ENCODE measurements around the gene NBEA. TPM values are rescaled to one million over a fixed set of nuclear protein-coding genes. Genes with fewer than 3 reads are reported as not detected.

Gene NBEA
- total RNA-seq, 1 experiment from 2014 or later, result 0.54 TPM

DNA sequence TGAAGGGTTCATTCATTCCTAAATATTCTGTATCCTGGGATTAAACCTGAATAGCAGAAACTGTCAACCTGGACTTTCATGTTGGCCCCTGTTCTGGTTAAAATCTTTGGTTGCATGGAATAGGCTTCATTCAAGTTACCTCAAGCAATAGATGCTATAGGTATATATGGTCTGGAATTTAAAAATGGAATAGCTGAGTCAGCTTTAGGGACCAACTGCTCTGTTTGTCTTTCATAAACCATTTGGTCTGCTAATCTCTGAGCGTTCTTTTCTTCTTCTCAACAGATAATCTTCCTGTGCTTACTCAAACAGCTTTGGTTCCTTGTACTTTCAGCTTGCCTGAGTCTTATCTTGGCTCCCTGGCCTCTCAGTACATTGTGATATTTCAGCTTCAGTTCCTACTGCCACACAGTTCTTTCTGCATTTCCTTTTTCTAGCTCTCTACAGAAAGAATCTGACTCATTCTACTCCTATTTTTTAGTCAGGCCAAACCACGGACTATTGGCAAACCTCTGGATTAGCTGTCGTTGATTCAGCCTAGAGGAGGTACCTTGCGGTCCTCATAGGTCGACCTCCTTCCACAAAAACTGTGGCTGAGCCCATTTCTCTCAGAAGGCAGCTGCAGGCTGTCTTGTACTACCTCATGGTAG lies 570.3 kb downstream of the NBEA start:
- no peak overlapping the region for H3K4me3 ChIP-seq (ENCODE audit: low read depth, low read length)
- TF ChIP-seq, protein P1, sequence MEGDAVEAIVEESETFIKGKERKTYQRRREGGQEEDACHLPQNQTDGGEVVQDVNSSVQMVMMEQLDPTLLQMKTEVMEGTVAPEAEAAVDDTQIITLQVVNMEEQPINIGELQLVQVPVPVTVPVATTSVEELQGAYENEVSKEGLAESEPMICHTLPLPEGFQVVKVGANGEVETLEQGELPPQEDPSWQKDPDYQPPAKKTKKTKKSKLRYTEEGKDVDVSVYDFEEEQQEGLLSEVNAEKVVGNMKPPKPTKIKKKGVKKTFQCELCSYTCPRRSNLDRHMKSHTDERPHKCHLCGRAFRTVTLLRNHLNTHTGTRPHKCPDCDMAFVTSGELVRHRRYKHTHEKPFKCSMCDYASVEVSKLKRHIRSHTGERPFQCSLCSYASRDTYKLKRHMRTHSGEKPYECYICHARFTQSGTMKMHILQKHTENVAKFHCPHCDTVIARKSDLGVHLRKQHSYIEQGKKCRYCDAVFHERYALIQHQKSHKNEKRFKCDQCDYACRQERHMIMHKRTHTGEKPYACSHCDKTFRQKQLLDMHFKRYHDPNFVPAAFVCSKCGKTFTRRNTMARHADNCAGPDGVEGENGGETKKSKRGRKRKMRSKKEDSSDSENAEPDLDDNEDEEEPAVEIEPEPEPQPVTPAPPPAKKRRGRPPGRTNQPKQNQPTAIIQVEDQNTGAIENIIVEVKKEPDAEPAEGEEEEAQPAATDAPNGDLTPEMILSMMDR (IDR thresholded peaks at IDR 0.05; ENCODE audit: insufficient read depth in 1 of 2, low read depth in 1 of 2, low read length in 1 of 2, severe bottlenecking in 1 of 2, unreplicated experiment in 1 of 2), result no peak
- no TSS peak for BruUV-seq (replicated peaks)
- POLR2A ChIA-PET, result no interaction called here
- no peaks in the 10 kb centered on the region for H3K9me3 Mint-ChIP-seq (ENCODE audit: unreplicated experiment)
- no peaks in the 10 kb centered on the region for H3K9me3 ChIP-seq
- H3K36me3 ChIP-seq (ENCODE audit: control insufficient read depth, insufficient read depth, low read length), result no peaks in the 10 kb centered on the region
- CTCF ChIA-PET, result interaction anchor here (0.7 kb wide), 1 partner anchor 29 kb away, joined by 3 read pairs; no protein-coding TSS in a partner anchor
- peaks cover 6% of the 10 kb centered on the region for H3K4me1 Mint-ChIP-seq (ENCODE audit: low read depth, unreplicated experiment)
- no peak overlapping the region for H3K27ac Mint-ChIP-seq (ENCODE audit: unreplicated experiment)
- H3K4me3 Mint-ChIP-seq (ENCODE audit: unreplicated experiment), result no peak overlapping the region
- DNase-seq, result no peak
- intact Hi-C loops (cut with micrococcal nuclease; ENCODE audit: unreplicated experiment), result no loop called here
- H3K27me3 ChIP-seq (replicated peaks; ENCODE audit: control insufficient read depth, insufficient read depth, low read length), result no peaks in the 10 kb centered on the region
- H3K4me1 ChIP-seq, result no peaks in the 10 kb centered on the region
- H3K27me3 Mint-ChIP-seq (ENCODE audit: insufficient read depth, unreplicated experiment), result peaks cover 9% of the 10 kb centered on the region
- no peaks in the 10 kb centered on the region for H3K36me3 Mint-ChIP-seq (ENCODE audit: insufficient read depth, unreplicated experiment)

DNA sequence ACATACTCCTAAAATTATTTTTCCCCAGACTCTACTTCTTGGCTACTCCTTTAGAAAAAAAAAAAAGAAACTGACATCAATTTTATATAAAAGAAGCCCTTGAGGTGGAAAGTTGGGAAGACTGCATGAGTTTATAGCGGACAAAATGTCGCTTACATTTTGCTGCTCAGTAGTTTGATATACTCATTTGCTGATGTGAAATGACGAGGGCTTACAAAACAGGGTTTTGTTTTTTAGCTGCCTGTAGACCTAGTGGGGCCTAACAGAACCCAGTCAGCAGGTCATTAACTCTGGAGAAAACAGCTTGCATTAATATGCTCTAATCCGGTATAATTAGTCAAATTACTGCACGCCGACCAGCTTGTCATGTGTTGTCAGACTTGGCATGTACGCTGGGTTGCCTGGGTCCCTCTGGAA lies 572.0 kb downstream of the NBEA start:
- no peak overlapping the region for H3K27ac Mint-ChIP-seq (ENCODE audit: unreplicated experiment)
- intact Hi-C loops (cut with micrococcal nuclease; ENCODE audit: unreplicated experiment), result no loop called here
- no peak overlapping the region for H3K4me3 Mint-ChIP-seq (ENCODE audit: unreplicated experiment)
- Histone ChIP-seq H3K4me1 (no peaks in the 10 kb centered on the region), H3K27me3 (replicated peaks; ENCODE audit: control insufficient read depth, insufficient read depth, low read length) (no peaks in the 10 kb centered on the region), H3K4me3 (ENCODE audit: low read depth, low read length) (no peak overlapping the region), H3K9me3 (no peaks in the 10 kb centered on the region), H3K36me3 (ENCODE audit: control insufficient read depth, insufficient read depth, low read length) (no peaks in the 10 kb centered on the region)
- ChIA-PET CTCF (no interaction called here), POLR2A (no interaction called here)
- BruUV-seq (replicated peaks), result no TSS peak
- no peaks in the 10 kb centered on the region for H3K36me3 Mint-ChIP-seq (ENCODE audit: insufficient read depth, unreplicated experiment)
- no peaks in the 10 kb centered on the region for H3K9me3 Mint-ChIP-seq (ENCODE audit: unreplicated experiment)
- TF ChIP-seq, protein P1 (IDR thresholded peaks at IDR 0.05; ENCODE audit: insufficient read depth in 1 of 2, low read depth in 1 of 2, low read length in 1 of 2, severe bottlenecking in 1 of 2, unreplicated experiment in 1 of 2), result no peak
- H3K27me3 Mint-ChIP-seq (ENCODE audit: insufficient read depth, unreplicated experiment), result peaks cover 9% of the 10 kb centered on the region
- peaks cover 6% of the 10 kb centered on the region for H3K4me1 Mint-ChIP-seq (ENCODE audit: low read depth, unreplicated experiment)
- no peak for DNase-seq

DNA sequence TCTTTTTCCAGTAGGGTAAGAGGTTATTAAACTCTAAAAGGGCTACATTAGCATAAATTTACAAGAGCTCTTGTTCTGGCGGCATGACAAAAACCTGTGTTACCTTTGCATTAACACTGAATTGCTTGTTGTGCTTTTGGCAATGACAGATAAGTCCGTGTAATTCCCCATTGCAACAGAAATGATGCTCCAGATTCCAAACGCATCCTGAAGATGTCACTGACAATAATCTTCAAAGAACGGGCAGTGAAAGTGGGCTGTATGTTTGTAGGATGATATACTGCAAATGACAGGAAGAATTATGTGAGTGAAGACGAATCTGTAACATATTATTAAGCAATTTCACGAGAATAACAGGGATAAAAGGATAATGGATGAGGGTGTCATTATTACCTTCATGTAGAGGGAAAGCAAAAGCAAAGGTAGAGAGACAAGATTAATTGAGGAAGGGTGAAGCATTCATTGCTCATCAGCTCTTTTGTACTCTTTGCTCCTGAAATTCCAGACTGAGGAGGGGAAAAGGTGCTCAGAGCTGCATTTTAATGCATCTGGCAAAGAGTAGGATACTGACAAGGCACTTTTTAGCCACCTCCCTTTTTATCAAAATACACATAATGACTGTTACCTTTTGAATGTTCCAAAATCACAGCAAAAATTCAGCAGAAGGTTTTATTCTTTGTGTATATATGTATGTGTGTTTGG lies 572.9 kb downstream of the NBEA start:
- H3K9me3 ChIP-seq, result no peaks in the 10 kb centered on the region
- no peaks in the 10 kb centered on the region for H3K36me3 ChIP-seq (ENCODE audit: control insufficient read depth, insufficient read depth, low read length)
- Mint-ChIP-seq H3K27me3 (ENCODE audit: insufficient read depth, unreplicated experiment) (peaks cover 9% of the 10 kb centered on the region), H3K27ac (ENCODE audit: unreplicated experiment) (no peak overlapping the region), H3K4me3 (ENCODE audit: unreplicated experiment) (no peak overlapping the region), H3K4me1 (ENCODE audit: low read depth, unreplicated experiment) (peaks cover 6% of the 10 kb centered on the region), H3K9me3 (ENCODE audit: unreplicated experiment) (no peaks in the 10 kb centered on the region), H3K36me3 (ENCODE audit: insufficient read depth, unreplicated experiment) (no peaks in the 10 kb centered on the region)
- intact Hi-C loops (cut with micrococcal nuclease; ENCODE audit: unreplicated experiment), result no loop called here
- H3K27me3 ChIP-seq (replicated peaks; ENCODE audit: control insufficient read depth, insufficient read depth, low read length), result no peaks in the 10 kb centered on the region
- CTCF ChIA-PET, result no interaction called here
- TF ChIP-seq, protein P1 (IDR thresholded peaks at IDR 0.05; ENCODE audit: insufficient read depth in 1 of 2, low read depth in 1 of 2, low read length in 1 of 2, severe bottlenecking in 1 of 2, unreplicated experiment in 1 of 2), result no peak
- POLR2A ChIA-PET, result no interaction called here
- no TSS peak for BruUV-seq (replicated peaks)
- no peak for DNase-seq
- no peak overlapping the region for H3K4me3 ChIP-seq (ENCODE audit: low read depth, low read length)
- H3K4me1 ChIP-seq, result no peaks in the 10 kb centered on the region
